Glomerular endothelial cell (primary cell): ENCODE measurements around the gene UQCC5. TPM values are rescaled to one million over a fixed set of nuclear protein-coding genes. Genes with fewer than 3 reads are reported as not detected.
"Not testable (repeated sequence)": the region's sequence is repeated elsewhere in the genome, so short reads cannot be mapped to it uniquely, and the experiment has no call there.

Experiments
- DNase-seq: peaks from one replicate; pipeline ENCODE4 v3.0.0-alpha.2; 2011; ENCODE audit warnings: low read depth, low spot score; ENCODE audit errors: extremely low read depth
- total RNA-seq: library from RNA; depleted of rRNA; stranded (reverse); fragments of >200 nt; gene quantifications from 2 replicates; pipeline ENCODE4 v1.2.3, GENCODE V29; 2015

The UQCC5 gene
- total RNA-seq, 1 donor from 2014 or later, result 23.6 TPM

DNA sequence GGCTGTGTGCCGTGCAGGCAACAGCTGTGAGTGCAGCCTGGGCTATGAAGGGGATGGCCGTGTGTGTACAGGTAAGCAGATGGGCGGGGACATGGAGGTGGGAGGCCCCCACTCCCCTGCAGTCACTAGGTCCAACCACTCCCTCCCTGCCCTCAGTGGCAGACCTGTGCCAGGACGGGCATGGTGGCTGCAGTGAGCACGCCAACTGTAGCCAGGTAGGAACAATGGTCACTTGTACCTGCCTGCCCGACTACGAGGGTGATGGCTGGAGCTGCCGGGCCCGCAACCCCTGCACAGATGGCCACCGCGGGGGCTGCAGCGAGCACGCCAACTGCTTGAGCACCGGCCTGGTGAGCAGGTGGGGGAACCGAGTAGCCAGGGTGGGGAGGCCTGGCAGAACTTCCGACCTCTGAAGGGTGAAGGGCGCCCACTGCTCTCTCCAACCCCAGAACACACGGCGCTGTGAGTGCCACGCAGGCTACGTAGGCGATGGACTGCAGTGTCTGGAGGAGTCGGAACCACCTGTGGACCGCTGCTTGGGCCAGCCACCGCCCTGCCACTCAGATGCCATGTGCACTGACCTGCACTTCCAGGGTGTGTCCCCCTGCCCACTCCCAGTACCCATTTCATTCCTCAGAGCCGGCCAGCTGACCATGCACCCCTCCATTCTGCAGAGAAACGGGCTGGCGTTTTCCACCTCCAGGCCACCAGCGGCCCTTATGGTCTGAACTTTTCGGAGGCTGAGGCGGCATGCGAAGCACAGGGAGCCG is 14.3 kb upstream of the UQCC5 start:
- no peak for DNase-seq

DNA sequence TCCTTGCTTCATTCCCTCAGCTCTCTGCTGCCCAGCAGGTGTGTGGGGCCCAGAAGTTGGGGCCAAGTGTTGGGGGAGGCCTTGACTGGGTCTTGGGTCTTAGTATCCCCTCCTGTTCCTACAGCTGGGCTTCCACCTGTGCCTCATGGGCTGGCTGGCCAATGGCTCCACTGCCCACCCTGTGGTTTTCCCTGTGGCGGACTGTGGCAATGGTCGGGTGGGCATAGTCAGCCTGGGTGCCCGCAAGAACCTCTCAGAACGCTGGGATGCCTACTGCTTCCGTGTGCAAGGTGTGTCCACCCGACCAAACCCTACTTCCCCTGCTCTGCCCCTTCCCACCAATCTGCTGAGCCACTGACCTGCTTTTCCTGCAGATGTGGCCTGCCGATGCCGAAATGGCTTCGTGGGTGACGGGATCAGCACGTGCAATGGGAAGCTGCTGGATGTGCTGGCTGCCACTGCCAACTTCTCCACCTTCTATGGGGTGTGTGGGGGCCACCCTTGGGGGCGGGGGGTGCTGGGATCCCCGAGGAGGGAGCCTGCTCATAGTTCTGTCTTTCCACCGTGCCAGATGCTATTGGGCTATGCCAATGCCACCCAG is 13.7 kb upstream of the UQCC5 start:
- DNase-seq, result no peak

DNA sequence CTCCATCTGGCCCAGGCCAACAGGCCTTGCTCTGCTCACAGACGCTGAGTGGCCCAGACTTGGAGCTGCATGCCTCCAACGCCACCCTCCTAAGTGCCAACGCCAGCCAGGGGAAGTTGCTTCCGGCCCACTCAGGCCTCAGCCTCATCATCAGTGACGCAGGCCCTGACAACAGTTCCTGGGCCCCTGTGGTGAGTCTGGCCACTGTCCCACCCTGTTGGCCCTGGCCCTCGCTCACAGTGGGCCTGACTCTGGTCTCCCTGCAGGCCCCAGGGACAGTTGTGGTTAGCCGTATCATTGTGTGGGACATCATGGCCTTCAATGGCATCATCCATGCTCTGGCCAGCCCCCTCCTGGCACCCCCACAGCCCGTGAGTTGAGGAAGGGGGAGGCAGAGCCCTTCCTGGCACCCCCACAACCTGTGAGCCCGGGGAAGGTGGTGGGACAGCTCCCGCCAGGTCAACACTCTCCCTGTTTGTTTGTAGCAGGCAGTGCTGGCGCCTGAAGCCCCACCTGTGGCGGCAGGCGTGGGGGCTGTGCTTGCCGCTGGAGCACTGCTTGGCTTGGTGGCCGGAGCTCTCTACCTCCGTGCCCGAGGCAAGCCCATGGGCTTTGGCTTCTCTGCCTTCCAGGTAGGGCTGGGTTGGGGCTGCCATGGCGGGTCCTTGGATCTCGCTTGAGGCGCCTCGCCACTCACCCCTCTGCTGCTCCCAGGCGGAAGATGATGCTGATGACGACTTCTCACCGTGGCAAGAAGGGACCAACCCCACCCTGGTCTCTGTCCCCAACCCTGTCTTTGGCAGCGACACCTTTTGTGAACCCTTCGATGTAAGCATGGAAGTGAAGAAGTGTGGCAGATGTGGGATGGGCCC is 12.8 kb upstream of the UQCC5 start:
- DNase-seq, result no peak

DNA sequence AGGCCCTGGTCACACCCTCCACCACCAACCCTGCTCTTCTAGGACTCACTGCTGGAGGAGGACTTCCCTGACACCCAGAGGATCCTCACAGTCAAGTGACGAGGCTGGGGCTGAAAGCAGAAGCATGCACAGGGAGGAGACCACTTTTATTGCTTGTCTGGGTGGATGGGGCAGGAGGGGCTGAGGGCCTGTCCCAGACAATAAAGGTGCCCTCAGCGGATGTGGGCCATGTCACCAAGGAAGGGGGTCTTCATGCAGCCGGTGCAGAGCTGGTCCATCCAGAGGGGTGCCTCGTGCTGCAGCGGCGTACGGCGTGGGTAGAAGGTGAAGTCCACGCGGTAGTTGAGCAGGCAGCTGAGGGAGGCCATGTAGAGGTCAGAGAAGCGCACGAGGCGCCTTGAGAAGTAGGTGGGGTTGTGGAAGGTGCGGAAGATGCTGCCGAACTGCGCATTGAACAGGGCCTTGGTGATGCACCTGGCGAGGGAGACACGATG is 12.1 kb upstream of the UQCC5 start:
- no peak for DNase-seq

DNA sequence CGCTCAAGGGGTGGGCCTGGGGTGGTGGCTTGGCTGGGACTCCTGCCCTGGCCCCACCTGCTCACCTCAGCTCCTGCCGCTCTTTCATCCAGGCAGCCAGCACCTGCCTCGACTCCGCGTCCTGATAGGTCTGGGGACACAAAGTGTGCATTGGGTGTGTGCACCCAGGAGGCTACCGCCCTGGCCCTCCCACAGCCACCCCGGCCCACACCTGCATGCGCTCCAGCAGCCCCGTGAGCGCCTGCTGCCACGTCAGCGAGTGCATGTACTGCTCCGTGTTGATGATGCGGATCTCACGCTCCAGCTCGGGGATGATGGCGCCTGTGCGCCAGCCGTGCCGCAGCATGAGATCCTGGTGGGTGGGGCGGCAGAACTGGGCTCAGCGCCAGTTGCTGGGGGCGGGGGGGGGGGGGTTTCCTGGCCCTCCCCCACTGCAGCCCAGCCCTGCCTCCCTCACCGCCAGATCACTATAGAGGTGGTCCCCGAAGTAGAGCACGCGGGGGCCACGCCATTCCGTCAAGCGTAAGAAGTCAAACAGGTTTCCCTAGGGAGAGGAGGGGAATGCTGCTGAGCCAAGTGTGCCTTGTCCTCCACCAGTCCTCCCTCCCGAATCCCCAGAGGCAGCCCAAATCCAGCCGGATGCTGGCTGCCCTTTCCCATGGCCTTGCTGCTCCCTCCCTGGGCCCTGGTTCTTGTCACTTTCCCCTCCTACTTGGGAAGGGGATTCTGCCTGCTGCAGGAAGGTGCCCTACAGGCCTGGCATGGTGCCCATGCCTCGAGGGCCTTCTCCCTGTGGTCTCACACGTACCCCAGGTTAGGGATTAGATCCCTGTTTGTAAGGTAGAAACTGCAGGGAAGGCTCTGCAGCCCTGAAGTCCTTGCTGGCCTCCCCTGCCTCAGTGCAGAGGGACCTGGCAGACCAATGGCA is 11.4 kb upstream of the UQCC5 start:
- no peak for DNase-seq

DNA sequence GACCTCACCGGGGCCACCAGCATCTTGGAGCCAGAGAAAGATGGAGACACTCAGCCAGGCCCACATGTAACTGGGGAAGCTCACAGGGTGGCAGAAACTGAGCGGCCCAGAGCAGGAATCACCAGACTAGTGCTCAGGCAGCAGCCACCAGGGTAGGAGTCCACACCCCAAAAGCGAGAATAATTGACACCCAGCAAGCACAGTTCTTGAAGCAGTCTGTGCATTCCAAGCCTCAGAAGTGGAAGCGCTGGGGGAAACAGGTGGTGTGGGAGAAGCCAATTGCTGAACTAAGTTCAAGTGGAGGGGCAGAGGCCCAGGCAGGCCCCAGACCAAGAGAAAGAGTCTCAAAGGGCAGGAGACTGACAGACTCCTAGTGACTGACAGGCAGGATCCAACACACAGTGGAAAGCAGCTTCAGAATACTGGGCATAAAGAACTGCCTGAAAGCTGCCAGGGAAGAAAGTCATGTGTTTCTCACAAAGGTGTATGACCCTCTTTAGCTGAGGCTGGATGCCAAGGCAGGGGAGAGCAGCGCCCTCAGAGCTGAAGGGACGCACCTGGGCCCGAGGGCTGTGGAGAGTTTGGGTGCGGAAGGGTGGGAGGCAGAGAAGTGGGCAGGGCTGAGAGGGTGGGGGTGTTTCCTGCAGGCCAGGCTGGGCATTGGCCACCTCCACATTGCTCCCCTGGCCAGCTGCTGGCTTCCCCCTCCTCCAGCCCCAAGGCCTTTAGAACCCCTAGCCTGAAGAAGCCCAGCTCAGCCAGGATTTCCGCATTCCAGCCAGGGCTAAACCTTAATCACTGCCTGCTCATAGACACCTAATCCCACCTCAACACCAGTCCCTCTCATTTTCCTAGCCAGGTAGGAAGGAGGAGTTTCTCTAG is 10.5 kb upstream of the UQCC5 start:
- DNase-seq, result no peak

DNA sequence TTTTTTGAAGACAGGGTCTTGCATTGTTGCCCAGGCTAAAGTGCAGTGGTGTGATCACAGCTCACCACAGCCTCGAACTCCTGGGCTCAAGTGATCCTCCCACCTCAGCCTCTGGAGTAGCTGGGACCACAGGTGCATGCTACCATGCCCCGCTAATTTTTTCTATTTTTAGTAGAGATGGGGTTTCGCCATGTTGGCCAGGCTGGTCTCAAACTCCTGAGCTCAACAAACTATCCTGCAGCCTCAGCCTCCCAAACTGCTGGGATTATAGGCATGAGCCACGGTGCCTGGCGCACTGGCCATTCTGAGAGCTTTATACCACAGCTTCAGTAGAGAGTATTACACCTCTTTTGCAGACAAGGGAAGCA is 9.8 kb upstream of the UQCC5 start:
- DNase-seq, result not testable (repeated sequence)

DNA sequence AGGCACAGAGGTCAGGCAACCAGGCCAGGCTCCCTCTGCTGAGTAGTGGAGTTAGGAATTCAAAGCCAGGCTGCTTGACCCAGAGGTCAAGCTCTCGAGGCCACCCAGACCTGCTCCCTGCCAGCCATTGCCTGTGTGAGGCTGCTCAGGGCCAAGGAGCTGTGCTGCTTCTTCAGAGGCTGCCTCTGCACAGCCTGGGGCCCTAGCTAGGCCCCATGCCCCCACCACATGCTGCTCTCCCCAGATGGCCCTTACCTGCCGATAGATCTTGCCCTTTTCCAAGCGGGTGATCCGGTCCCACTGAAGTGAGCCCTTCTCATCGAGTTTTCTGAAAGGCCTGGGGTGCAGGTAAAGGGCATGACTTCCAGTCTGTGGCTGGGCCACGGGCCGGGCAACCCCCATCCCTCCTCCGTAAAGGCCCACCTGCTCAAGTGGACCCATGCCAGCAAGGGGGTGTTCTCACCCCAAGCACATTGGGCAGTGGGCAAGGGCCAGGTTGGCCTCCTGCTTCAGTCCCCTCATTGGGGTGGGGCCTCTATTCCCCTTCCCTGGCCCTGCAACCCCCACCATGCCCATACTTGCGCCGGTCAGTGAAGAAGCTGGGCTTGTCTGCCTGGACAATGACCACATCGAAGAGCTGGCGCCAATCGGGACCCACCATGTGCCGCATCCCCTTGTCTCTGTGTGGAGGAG is 9.2 kb upstream of the UQCC5 start:
- no peak for DNase-seq

DNA sequence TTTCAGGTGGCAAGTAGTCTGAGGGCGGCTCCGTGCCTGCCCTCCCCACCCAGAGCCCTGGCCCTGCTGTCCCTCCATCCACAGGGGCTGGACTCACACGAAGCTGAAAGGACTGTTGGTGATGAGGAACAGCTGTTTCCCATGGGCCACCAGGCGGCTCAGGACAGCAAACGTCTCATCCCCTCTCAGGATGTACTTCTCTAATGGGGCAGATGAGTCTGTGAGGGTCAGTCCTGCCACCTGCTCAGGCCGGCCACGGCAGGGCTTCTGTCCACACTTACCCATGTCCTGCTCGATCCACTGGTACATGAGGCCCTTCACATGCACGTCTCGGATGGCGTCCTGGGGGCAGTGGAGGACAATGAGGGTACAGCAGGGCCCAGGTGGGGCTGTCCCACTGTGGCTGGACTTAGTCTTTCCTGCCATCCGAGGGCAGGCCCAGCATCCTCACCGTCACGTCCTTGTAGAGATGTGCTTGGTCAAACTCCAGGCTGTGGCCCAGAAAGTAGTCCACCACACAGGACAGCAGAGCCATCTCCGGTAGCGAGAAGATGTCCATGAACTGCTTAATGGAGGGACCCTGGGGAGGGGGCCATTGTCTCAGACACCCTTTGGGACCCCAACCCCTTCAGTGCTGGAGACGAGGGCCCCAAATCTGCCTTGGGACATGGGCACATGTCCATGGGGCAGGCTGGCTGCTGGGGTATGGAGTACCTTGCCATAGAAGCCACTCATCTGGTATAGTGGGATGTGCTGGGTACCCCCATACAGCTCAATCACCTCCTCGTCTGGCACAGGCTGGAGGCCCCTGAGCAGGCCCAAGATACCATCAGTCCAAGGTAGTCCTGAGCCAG is 8.4 kb upstream of the UQCC5 start:
- DNase-seq, result no peak

DNA sequence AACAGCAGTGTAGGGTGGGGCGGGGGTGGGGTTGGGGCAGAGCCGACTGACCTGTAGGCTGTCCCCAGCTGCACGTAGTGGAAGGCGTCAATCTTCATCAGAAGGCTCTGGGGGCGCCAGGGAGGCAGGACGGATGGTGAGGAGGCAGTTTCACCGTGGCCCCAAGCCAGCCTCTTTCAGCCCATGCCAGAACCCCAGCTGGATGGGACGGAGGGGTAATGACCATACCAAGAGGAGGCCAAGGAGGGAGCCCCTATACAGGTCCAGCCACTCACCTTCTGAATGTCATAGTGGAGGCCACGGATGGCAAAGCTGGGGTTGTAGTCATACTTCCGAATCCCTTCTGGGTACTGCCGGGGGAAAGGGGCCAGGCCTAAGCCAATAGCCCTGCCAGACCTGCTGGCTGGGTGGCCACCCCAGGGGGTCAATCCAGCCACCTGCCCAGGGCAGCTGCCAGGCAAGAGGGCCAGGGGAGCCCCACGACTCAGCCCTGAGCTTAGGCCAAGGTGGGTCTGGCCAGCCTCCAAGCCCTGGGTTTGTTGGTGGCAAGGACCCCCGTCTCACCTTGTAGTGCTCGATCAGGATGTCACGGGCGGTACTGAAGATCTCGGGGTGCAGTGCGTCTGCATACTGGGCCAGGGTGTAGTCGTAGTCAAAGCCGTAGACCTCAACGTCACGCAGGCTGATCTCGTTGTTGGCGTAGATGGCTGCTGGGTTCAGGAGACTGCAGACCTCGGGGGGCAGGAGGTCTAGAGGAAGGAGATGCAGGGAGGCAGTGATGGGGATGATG is 7.6 kb upstream of the UQCC5 start:
- no peak for DNase-seq

DNA sequence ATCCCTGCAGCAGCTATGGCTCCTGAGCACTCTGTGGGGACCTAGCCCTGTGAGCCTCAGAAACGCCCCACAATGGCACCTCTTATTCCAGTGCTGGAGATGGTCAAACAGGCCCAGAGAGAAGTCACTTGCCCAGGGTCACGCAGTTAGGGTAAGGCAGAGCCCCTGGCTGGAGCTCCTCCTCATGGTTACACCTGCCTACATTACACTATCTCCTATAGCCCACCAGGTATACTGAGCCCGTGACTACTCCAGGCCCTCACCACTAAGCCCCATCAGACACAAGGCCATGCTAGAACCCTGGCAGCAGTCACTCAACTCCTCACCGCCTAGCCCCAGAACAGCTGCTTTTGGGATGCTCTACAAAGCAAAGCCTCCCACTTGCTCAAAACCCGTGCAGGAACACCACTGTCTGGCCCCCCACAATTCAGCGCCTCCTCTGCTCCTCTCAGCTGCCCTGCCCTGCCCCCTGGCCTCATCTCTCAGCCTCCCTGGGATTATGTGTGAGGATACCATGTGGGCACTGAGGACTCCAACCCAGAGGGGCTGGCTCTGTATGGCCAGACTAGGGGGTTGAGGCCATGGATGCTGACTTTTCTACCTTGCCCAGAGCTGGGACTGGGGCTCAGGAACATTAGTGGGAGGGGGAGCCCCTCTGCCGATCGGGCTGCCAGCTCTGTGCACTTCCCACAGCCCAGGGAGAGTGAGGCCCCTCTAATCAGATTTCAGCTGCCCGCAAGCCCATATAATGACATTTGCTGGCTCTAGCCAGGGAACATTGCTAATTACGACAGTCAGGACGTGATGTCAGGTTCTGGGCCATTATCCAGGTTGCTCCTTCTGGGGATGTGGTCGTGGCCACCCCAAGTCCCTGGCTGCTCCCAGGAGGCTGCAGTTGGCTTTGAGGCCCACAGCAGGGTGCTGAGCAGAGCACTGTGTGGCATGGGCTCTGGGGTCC is 6.8 kb upstream of the UQCC5 start:
- DNase-seq, result no peak

DNA sequence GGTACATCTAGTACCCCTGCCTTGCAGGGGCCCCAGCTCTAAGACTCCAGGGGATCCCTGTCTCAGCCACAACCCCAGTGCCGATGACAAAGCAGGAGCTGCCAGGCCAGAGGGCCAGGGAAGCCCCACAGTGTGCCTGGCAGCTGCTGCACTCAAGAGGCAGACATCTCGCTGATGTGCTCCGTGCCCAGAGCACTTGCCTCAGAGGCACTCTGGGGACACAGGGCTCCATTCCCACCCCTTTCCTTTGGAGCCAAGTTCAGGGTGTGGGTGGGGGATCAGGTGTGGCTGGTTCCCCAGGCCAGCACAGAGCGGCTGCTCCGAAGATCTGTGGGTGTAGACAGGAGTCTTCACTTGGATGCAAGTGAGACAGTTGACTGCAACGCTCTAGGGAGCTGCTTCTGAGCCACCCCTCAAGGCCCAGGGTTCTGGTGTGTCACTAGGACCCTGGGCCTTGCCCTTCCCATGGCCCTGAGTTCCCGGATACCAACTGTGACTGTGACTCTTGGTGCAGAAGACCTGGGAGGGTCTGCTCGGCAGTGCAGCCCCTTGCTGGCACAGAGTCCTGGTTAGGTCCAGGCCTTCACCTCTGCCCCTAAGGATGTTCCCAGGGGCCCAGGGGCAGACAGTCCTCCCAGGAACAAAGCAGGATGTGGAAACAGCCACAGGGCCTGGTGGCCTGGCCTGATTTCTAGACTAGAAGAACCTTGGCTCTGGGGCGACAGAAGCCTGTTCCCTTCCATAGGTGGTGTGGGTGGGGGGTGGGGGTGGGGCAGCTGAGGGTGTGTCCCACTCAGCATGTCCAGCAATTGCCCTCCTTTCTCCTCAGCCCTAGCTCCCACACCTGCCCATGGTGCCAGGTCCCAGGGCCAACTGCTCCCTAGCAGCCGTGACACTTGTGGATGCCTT is 5.2 kb upstream of the UQCC5 start:
- DNase-seq, result no peak

DNA sequence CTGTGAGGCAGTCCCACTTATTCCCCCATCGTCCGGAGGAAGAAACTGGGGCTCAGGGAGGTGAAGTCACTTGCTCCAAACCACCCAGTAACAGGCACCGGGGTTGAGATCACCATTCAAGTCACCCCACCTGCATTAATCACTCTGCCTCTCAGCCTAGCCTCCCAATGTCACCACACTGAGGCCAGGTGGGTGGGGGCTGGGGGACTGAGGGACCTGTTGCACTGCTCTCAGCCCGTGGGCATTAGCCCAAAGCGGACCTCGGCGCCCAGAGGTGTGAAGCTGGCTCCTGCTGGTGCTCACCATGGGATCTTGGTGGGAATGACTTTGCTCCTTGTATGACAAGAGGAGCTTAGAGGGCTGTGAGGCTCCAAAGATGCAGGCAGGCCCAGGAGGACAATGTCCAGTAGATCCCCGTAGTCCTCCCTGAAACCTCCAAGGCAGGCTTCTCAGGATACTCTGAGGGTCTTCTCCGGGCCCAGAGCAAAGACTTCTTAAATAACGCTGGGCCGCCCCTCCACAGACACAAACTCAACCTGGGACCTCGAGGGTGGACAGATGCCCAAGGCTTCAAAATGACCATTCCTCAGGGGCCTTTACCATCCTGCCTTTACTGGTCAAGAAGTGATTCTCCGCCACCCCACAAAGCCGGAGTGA is 4.4 kb upstream of the UQCC5 start:
- DNase-seq, result no peak

DNA sequence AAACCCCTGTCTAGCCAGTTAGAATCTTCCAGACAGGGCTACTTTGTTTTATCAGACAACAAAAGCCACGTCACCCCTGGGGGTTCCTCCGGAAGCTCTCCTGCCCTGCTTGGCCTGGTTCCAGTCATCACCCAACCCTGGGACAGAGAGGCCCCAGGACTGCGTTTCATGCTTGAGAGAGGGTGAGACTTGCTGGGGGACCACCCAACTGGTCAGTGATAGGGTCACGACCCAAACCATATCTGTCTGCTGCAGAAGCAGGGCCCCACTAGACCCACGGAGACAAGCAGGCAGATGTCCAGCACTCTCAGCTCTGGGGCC is 3.9 kb upstream of the UQCC5 start:
- peak; percentile 64 for DNase-seq
